HL-60 (cell line): ENCODE data around the gene FAM219A.

Experiments used
- DNase-seq, 2 experiments: peaks; one replicate each; pipeline ENCODE4 v3.0.0-alpha.2; 2010 to 2020; ENCODE audit warnings: low read depth in 1 of 2, low spot score in 1 of 2
- H3K27ac ChIP-seq: fragments of 250-450 bp; sonication (Bioruptor Pico); replicated peaks from 2 replicates; pipeline ENCODE4 v1.5.1; 2020; ENCODE audit warnings: mild to moderate bottlenecking, moderate library complexity
- H3K27me3 ChIP-seq: fragments of 250-450 bp; sonication (Bioruptor Pico); 2 replicates; pipeline ENCODE4 v1.5.1; 2021; ENCODE audit warnings: mild to moderate bottlenecking, moderate library complexity; ENCODE audit not compliant: insufficient read depth, poor library complexity, severe bottlenecking
- H3K4me3 ChIP-seq: replicated peaks from 2 replicates; pipeline ENCODE4 v1.5.1; 2011; ENCODE audit warnings: mild to moderate bottlenecking, control low read depth, low read length; ENCODE audit not compliant: insufficient read depth
- CTCF ChIP-seq: IDR thresholded peaks from one replicate; pipeline ENCODE4 v1.5.1; 2011; ENCODE audit warnings: low read length, control low read depth, inconsistent platforms; ENCODE audit not compliant: insufficient read depth
- GABPA ChIP-seq: IDR thresholded peaks from 2 replicates; pipeline ENCODE4 v1.6.1; 2012; ENCODE audit warnings: low read depth
- POLR2AphosphoS5 ChIP-seq: IDR thresholded peaks from 2 replicates; pipeline ENCODE4 v1.6.1; 2012; ENCODE audit warnings: low read depth
- REST ChIP-seq: IDR thresholded peaks from 2 replicates; pipeline ENCODE4 v1.6.1; 2012; ENCODE audit warnings: low read depth; ENCODE audit not compliant: insufficient replicate concordance
- SPI1 ChIP-seq: IDR thresholded peaks from 2 replicates; pipeline ENCODE4 v1.6.1; 2012; ENCODE audit warnings: low read depth, mild to moderate bottlenecking, borderline replicate concordance

FAM219A gene

GRCh38 chr9:34372467-34373011, 85.8 kb downstream of the FAM219A start:
- TF ChIP-seq CTCF (no peak), GABPA (no peak), POLR2AphosphoS5 (no peak), SPI1 (no peak), REST (no peak)
- H3K27ac ChIP-seq, result no peak overlapping the region
- H3K27me3 ChIP-seq, result no peaks in the 10 kb centered on the region
- no peak for DNase-seq
- no peak overlapping the region for H3K4me3 ChIP-seq

DNA sequence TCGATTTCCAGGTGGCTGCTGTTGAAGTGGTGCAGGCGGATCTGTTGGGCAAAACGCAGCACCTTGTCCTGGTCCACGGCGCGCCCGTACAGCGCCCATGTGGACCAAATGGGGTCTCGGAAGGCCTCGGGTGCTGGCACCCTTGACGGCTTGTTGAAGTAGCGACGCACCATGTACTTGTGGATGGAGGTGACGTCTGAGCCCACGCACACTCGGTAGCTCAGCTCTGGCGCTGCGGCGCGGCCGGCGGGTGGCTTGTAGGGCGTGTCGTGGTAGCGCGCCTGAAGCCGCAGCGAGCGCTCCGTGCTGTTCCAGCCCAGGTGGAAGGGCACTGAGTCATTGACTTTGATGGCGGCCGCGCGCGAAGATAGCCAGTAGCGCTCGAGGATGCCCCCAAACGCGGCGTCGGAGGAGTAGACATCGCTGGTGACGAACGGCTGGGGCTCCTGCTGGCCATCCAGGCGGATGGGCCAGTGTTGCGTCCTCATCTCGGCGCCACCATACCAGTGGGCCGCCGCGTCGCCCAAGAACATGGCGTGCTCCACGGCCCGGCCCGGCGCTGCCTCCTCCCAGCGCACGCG, 86.4 kb downstream of the FAM219A start:
- H3K4me3 ChIP-seq, result no peak overlapping the region
- TF ChIP-seq REST (no peak), GABPA (no peak), CTCF (no peak), POLR2AphosphoS5 (no peak), SPI1 (no peak)

DNA sequence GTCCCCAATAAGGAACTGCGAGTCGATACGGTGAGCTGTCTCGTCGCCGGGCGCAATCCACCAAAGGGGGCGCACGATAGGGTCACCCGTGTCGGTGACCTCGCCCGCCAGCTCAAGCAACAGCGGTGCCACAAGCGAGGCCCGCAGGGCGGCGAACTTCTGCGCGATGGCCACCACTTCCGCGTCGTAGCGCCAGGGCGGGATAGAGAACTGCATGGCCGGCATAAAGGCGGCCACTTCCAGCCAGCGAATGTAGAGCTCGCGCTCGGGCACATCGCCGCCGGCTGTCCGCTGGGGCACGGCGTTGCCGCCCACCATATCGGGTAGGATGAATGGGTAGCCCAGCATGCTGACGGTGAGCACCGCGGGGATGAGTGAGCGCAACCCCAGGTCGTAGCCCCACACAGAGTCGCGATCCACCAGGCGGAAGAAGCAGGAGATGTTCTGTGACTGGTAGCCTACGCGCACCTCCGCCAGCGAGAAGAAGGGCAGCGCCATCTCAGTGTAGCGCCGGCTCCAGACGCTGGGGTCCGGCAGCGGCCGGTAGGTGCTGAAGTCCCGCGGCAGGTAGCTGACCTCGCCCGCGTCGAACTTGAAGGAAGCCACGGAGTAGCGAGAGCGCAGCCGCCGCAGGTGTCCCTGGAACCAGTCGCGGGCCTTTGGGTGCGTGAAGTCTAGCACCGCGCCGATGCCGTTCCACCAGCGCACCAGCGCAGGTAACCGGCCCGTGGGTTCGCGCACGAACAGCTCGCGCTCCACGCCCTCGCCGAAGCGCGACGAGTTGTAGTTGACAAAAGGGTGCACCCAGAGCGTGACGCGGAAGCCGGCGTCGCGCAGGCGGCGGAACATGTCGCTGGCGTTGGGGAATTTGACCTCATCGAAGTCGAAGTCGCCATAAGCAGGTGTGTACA, 87.1 kb downstream of the FAM219A start:
- TF ChIP-seq GABPA (no peak), POLR2AphosphoS5 (no peak), REST (no peak), SPI1 (no peak), CTCF (no peak)
- H3K27ac ChIP-seq, result no peak overlapping the region
- DNase-seq, result no peak
- H3K4me3 ChIP-seq, result no peak overlapping the region
- no peaks in the 10 kb centered on the region for H3K27me3 ChIP-seq

More for the DNA sequence above, 86.4 kb downstream of the FAM219A start:
- no peaks in the 10 kb centered on the region for H3K27me3 ChIP-seq
- H3K27ac ChIP-seq, result no peak overlapping the region
- DNase-seq, result no peak
